GM23338 (cell line): ENCODE data around the gene RAB3A. TPM values are rescaled to one million over a fixed set of nuclear protein-coding genes. Genes with fewer than 3 reads are reported as not detected.

Source experiments
- ATAC-seq: fragments of 200-7000 bp; cut with Tn5 transposase; 3 replicates; pipeline ENCODE4 v1.9.1; 2020
- DNase-seq: peaks from one replicate; pipeline ENCODE4 v3.0.0-alpha.2; 2015; ENCODE audit warnings: low spot score
- H2AFZ ChIP-seq: fragments of 200-600 bp; sonication (generic); 2 replicates; pipeline ENCODE4 v1.8.0; 2016; ENCODE audit warnings: antibody characterized with exemption, mild to moderate bottlenecking, moderate library complexity
- H3F3A ChIP-seq: fragments of 200-600 bp; sonication (generic); replicated peaks from 2 replicates; pipeline ENCODE4 v1.8.0; 2017; ENCODE audit warnings: antibody characterized with exemption, mixed run types, low read depth
- H3K27ac ChIP-seq: fragments of 200-600 bp; sonication (generic); 2 replicates; pipeline ENCODE4 v1.6.1; 2016; ENCODE audit warnings: low read depth
- H3K27me3 ChIP-seq: fragments of 200-600 bp; sonication (generic); 2 replicates; pipeline ENCODE4 v1.8.0; 2016; ENCODE audit warnings: mild to moderate bottlenecking, mixed run types, moderate library complexity; ENCODE audit not compliant: insufficient read depth
- H3K36me3 ChIP-seq: fragments of 200-600 bp; sonication (generic); 2 replicates; pipeline ENCODE4 v1.8.0; 2016; ENCODE audit warnings: mild to moderate bottlenecking; ENCODE audit not compliant: insufficient read depth
- H3K4me1 ChIP-seq: fragments of 200-600 bp; sonication (generic); 2 replicates; pipeline ENCODE4 v1.8.0; 2016; ENCODE audit warnings: mild to moderate bottlenecking, moderate library complexity; ENCODE audit not compliant: insufficient read depth
- H3K4me2 ChIP-seq: fragments of 200-600 bp; sonication (generic); 2 replicates; pipeline ENCODE4 v1.7.1; 2017; ENCODE audit warnings: mixed run types
- H3K4me3 ChIP-seq: fragments of 200-600 bp; sonication (generic); 2 replicates; pipeline ENCODE4 v1.6.1; 2016; ENCODE audit warnings: mixed run types
- H3K79me2 ChIP-seq: fragments of 200-600 bp; sonication (generic); replicated peaks from 2 replicates; pipeline ENCODE4 v1.8.0; 2017; ENCODE audit warnings: mild to moderate bottlenecking; ENCODE audit not compliant: insufficient read depth
- H3K9me2 ChIP-seq: fragments of 200-600 bp; sonication (generic); 2 replicates; pipeline ENCODE4 v1.8.0; 2017; ENCODE audit not compliant: insufficient read depth
- H4K20me1 ChIP-seq: fragments of 200-600 bp; sonication (generic); replicated peaks from 2 replicates; pipeline ENCODE4 v1.8.0; 2017; ENCODE audit warnings: mild to moderate bottlenecking; ENCODE audit not compliant: insufficient read depth
- H3K27ac Mint-ChIP-seq: 2 replicates; pipeline ENCODE4 v1.8.0; 2020; ENCODE audit warnings: inconsistent platforms, mild to moderate bottlenecking, moderate library complexity, mixed read lengths
- H3K27me3 Mint-ChIP-seq: 3 replicates; pipeline ENCODE4 v1.8.0; 2022; ENCODE audit warnings: low read depth, mild to moderate bottlenecking, moderate library complexity, mixed read lengths, inconsistent platforms; ENCODE audit not compliant: insufficient read depth, poor library complexity
- H3K36me3 Mint-ChIP-seq: 3 replicates; pipeline ENCODE4 v1.8.0; 2021; ENCODE audit warnings: low read depth, mild to moderate bottlenecking, inconsistent platforms, moderate library complexity, mixed read lengths
- H3K4me1 Mint-ChIP-seq: 3 replicates; pipeline ENCODE4 v1.8.0; 2020; ENCODE audit warnings: mild to moderate bottlenecking, inconsistent platforms, mixed read lengths
- H3K4me3 Mint-ChIP-seq: 3 replicates; pipeline ENCODE4 v1.8.0; 2021; ENCODE audit warnings: moderate library complexity, mild to moderate bottlenecking, inconsistent platforms, mixed read lengths
- H3K9me3 Mint-ChIP-seq: 3 replicates; pipeline ENCODE4 v1.8.0; 2020; ENCODE audit warnings: moderate library complexity, mild to moderate bottlenecking, inconsistent platforms, mixed read lengths
- CREB1 ChIP-seq: fragments of 250-450 bp; sonication (Bioruptor Pico); IDR thresholded peaks from 2 replicates; pipeline ENCODE4 v1.5.0; 2020; ENCODE audit warnings: low read depth, mild to moderate bottlenecking, moderate library complexity
- CTCF ChIP-seq, 2 experiments: fragments of 200-600 bp in 1 of 2; sonication (generic) in 1 of 2; conservative IDR thresholded peaks; 2 replicates each; pipeline versions ENCODE4 v1.5.1 to v1.6.1; 2016 to 2017; ENCODE audit warnings: antibody characterized with exemption in 2 of 2, low read depth in 2 of 2, mild to moderate bottlenecking in 2 of 2, moderate library complexity in 1 of 2
- ETS1 ChIP-seq: IDR thresholded peaks from 2 replicates; pipeline ENCODE4 v1.6.1; 2016; ENCODE audit warnings: antibody characterized with exemption
- EZH2 ChIP-seq: fragments of 200-600 bp; sonication (generic); IDR thresholded peaks from one replicate; pipeline ENCODE4 v1.8.0; 2017; ENCODE audit warnings: antibody characterized with exemption, mild to moderate bottlenecking, low read depth; ENCODE audit not compliant: unreplicated experiment
- EZH2phosphoT487 ChIP-seq: fragments of 200-600 bp; sonication (generic); IDR thresholded peaks from one replicate; pipeline ENCODE4 v1.8.1; 2018; ENCODE audit warnings: antibody characterized with exemption; ENCODE audit not compliant: unreplicated experiment
- JUNB ChIP-seq: IDR thresholded peaks from one replicate; pipeline ENCODE4 v1.6.1; 2016; ENCODE audit warnings: antibody characterized with exemption; ENCODE audit not compliant: unreplicated experiment
- NANOG ChIP-seq: IDR thresholded peaks from 2 replicates; pipeline ENCODE4 v1.6.1; 2016; ENCODE audit warnings: antibody characterized with exemption, borderline replicate concordance
- POLR2AphosphoS5 ChIP-seq: IDR thresholded peaks from 2 replicates; pipeline ENCODE4 v1.6.1; 2016; ENCODE audit warnings: antibody characterized with exemption, low read depth
- REST ChIP-seq: IDR thresholded peaks from one replicate; pipeline ENCODE4 v1.6.1; 2018; ENCODE audit warnings: antibody characterized with exemption; ENCODE audit not compliant: unreplicated experiment
- STAT1 ChIP-seq: IDR thresholded peaks from one replicate; pipeline ENCODE4 v1.6.1; 2016; ENCODE audit warnings: antibody characterized with exemption; ENCODE audit not compliant: unreplicated experiment
- ZNF114 ChIP-seq: fragments of 250-450 bp; sonication (Bioruptor Pico); IDR thresholded peaks from 2 replicates; pipeline ENCODE4 v1.5.0; 2020; ENCODE audit warnings: mild to moderate bottlenecking, moderate library complexity
- ZNF331 ChIP-seq: fragments of 250-450 bp; sonication (Bioruptor Pico); IDR thresholded peaks from 2 replicates; pipeline ENCODE4 v1.5.0; 2020; ENCODE audit warnings: low read depth, mild to moderate bottlenecking, moderate library complexity
- ZNF462 ChIP-seq: fragments of 250-450 bp; sonication (Bioruptor Pico); IDR thresholded peaks from 2 replicates; pipeline ENCODE4 v1.5.0; 2020; ENCODE audit warnings: mild to moderate bottlenecking, moderate library complexity
- polyA plus RNA-seq: library from polyadenylated mRNA; unstranded; fragments of >200 nt; fragmentation: Nextera tagmentation; extraction: Ambion mirVana; gene quantifications from 2 replicates; pipeline ENCODE4 v1.2.1, GENCODE V29; 2016
- total RNA-seq: library from RNA; depleted of rRNA; stranded (reverse); fragments of >200 nt; shearing (Covaris generic); gene quantifications from 2 replicates; pipeline ENCODE4 v1.2.3, GENCODE V29; 2014

RAB3A gene
- total and polyA plus RNA-seq, 2 experiments from 2014 or later: 9.7 to 20.3 TPM

GRCh38 chr19:18219911-18220631, 16.2 kb upstream of the RAB3A start:
- Histone ChIP-seq H4K20me1 (no peaks in the 10 kb centered on the region), H3K9me2 (no peaks in the 10 kb centered on the region), H3K79me2 (no peaks in the 10 kb centered on the region), H2AFZ (peak overlapping the region; percentile 92; the same call in 1 of the 2 replicates), H3K27me3 (peaks cover 3% of the 10 kb centered on the region), H3K4me2 (peak overlapping the region; percentile 81), H3K27ac (no peak overlapping the region), H3F3A (peaks cover 16% of the 10 kb centered on the region; the same call in 1 of the 2 replicates), H3K4me1 (peaks cover 7% of the 10 kb centered on the region; the same call in 1 of the 2 replicates), H3K36me3 (no peaks in the 10 kb centered on the region), H3K4me3 (peak overlapping the region; percentile 50)
- TF ChIP-seq EZH2 (no peak), EZH2phosphoT487 (no peak), ZNF114 (CRISPR knock-in tag) (no peak), ZNF462 (CRISPR knock-in tag) (no peak), JUNB (no peak), CTCF (conservative IDR thresholded peaks at IDR 0.05; ENCODE audit: low read depth in 2 of 2) (no peak), POLR2AphosphoS5 (no peak), NANOG (no peak), ETS1 (no peak), CREB1 (CRISPR knock-in tag) (no peak), REST (no peak), STAT1 (no peak), ZNF331 (no peak)
- H3K4me1 Mint-ChIP-seq: peaks cover 19% of the 10 kb centered on the region
- H3K36me3 Mint-ChIP-seq: no peaks in the 10 kb centered on the region
- H3K27ac Mint-ChIP-seq: no peak overlapping the region
- no peak for ATAC-seq
- H3K4me3 Mint-ChIP-seq: peak overlapping the region; percentile 52
- peaks cover 22% of the 10 kb centered on the region for H3K27me3 Mint-ChIP-seq
- DNase-seq: no peak
- peaks cover 3% of the 10 kb centered on the region; the same call in 1 of the 3 replicates for H3K9me3 Mint-ChIP-seq
